PFSK-1 (cell line): ENCODE measurements around the gene ZNF296.

Experiments
- FOXP2 ChIP-seq: optimal IDR thresholded peaks from 2 replicates; pipeline ENCODE3; 2011; ENCODE audit warnings: borderline replicate concordance, control low read depth, inconsistent platforms; ENCODE audit not compliant: insufficient read depth; ENCODE audit errors: extremely low read length, extremely low read depth
- POLR2AphosphoS5 ChIP-seq: IDR thresholded peaks from 2 replicates; pipeline ENCODE4 v1.6.1; 2012; ENCODE audit warnings: low read depth, mild to moderate bottlenecking, control low read depth, low read length, moderate library complexity
- REST ChIP-seq, 2 experiments: IDR thresholded peaks; 2 replicates each; pipeline versions ENCODE4 v1.6.1 to v1.8.0; 2011 to 2012; ENCODE audit warnings: low read depth in 2 of 2, low read length in 2 of 2, control low read depth in 1 of 2, inconsistent platforms in 1 of 2, mild to moderate bottlenecking in 1 of 2, moderate library complexity in 1 of 2; ENCODE audit not compliant: insufficient read depth in 1 of 2
- SIN3A ChIP-seq: IDR thresholded peaks from 2 replicates; pipeline ENCODE4 v1.6.1; 2012; ENCODE audit warnings: mild to moderate bottlenecking, low read length, moderate library complexity, borderline replicate concordance; ENCODE audit not compliant: insufficient read depth
- TAF1 ChIP-seq: IDR thresholded peaks from 2 replicates; pipeline ENCODE4 v1.6.1; 2012; ENCODE audit warnings: low read length, control low read depth, borderline replicate concordance; ENCODE audit not compliant: insufficient read depth

- TF ChIP-seq POLR2AphosphoS5: no peak
- TF ChIP-seq SIN3A: no peak
- TF ChIP-seq REST (IDR thresholded peaks at IDR 0.05; ENCODE audit: insufficient read depth in 1 of 2, low read depth in 2 of 2, low read length in 2 of 2): no peak
- no peak for TF ChIP-seq TAF1
- TF ChIP-seq FOXP2: no peak
Observed at GRCh38 chr19:45086480-45086879, 10.2 kb upstream of the ZNF296 start.
